Measurements from ENCODE around the gene WWC2. TPM values are rescaled to one million over a fixed set of nuclear protein-coding genes. Genes with fewer than 3 reads are reported as not detected.

Gene WWC2
- total RNA-seq, 2 donors from 2014 or later: 24.8 to 25.8 TPM

DNA sequence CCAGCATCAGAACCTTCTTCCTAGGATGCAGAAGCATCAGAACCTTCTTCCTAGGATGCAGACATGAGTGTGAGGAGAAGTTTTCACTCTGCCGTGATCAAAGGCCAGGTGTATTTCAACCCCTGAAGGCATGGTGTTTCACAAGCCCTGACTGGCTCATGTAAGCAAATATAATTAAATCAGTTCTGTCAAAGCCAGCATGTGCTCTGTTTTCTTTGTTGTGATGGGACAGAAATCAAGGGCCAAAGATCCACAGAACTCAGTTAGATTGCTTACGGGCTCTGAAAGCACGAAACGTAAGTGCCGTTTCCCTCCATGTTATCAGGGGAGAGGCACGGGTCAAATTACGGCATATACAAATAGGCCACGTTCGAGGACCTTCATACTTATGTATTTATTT lies 255.2 kb downstream of the WWC2 start:
- intact Hi-C loops (cut with DNase I): no loop called here
- DNase-seq (ENCODE audit: low spot score): no peak

DNA sequence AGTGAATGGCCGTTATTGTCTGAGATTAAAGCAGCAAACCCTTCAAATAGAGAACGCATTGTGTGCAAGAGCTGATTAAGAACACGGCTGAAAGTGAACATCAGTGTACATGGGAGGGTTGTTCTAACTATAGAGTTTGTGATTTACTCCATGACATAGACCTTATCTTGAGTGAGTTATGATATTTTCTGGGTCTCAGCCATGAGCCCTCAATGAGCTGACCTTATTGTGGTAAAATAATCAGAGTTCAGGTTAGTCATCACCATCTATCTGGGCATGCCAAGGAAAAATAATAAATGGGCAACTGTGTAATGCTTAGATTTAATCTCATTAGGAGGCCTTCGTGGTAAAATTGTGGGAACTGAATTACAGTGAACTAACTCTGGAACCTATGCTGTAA lies 256.3 kb downstream of the WWC2 start:
- intact Hi-C loops (cut with DNase I): no loop called here
- DNase-seq (ENCODE audit: low spot score): no peak

DNA sequence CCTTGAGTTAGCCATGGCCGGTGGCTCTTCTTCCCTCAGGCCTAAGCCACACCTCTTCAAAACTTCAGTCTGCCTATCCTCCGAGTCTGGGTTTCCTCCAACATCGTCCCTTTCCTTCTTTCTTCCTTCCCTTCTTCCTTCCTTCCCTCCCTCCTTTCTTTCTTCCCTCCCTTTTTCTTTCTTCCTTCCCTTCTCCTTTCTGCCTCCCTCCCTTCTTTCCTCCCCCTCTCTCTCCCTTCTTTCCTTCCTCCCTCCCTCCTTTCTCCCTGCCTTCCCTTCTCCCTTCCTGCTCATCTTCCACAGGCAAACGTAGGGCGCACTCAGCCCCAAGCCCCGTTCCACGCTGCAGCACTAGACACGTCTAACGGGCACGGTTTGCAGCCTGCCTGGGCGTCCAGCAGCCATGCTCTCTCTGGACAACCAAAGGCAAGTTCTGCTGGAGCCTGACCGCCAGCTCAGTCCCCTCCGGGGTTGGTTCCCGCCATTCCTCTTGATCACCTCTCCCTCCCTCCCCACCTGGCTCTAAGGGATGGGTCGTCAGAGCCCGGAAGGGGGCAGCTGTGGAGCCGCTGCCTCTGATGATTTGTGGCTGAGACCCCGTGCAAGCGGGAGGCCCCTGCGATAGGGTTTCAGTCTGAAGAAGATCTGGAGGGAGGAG lies 257.2 kb downstream of the WWC2 start:
- peak; percentile 76 for DNase-seq (ENCODE audit: low spot score)
- intact Hi-C loops (cut with DNase I): no loop called here

DNA sequence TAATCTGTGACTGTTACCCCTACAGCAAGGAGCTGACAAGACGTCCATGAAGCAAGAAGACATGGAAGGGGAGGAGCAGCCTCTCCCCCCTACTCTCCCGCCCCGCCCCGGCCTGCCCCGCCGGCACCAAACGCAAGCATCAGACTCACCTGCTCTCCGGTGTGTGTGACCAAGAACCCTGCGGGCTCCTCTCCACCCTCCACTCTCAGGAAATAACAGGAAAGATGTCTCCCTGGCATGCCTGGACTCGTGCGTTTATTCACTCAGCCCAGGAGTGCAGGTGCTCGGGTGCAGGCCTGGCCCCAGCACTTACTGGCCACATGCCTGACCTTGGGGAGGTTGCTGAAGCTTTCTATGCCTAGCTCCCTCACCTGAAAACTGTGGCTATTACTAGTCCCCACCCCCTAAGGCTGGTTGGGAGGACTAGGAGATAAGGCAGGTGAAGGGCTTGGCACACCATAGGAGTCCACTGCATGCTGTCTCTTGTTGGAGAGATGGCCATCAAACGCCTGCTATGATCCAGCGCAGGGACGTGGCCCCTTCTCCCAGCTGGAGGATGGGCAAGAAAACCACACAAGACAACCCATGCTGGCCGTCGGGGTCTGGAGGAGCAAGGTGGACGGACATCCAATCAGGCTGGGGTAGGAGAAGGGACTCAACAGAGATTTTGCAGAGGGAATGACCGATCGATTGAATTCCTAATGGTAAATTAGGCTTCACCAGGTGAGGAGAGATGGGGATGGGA lies 258.0 kb downstream of the WWC2 start:
- DNase-seq (ENCODE audit: low spot score): peak; percentile 61
- intact Hi-C loops (cut with DNase I): no loop called here

DNA sequence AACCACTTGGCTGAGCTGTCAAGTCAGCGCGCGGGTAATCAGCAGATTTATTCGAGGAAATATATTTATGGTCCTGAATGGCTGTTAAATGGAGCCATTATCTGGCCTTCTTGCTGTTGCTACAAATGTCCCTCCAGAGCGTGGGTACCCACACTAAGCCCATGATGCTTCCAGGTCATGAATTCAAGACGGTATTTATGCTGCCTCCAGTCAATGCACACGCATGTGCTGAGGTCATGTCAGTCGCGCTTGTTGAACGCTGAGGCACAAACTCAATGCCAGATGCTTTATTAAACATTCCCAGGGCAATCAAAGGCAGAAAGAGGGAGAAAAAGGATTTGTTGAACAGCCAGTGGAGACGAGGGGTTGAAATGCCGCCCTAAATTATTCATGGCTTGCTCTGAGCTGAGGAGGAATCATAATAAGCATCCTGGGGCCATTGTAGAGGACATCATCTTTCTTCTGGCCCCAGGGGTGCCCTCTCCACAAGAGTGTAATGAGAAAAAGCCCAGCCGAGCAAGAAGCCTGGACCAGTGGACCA lies 259.2 kb downstream of the WWC2 start:
- intact Hi-C loops (cut with DNase I): no loop called here

DNA sequence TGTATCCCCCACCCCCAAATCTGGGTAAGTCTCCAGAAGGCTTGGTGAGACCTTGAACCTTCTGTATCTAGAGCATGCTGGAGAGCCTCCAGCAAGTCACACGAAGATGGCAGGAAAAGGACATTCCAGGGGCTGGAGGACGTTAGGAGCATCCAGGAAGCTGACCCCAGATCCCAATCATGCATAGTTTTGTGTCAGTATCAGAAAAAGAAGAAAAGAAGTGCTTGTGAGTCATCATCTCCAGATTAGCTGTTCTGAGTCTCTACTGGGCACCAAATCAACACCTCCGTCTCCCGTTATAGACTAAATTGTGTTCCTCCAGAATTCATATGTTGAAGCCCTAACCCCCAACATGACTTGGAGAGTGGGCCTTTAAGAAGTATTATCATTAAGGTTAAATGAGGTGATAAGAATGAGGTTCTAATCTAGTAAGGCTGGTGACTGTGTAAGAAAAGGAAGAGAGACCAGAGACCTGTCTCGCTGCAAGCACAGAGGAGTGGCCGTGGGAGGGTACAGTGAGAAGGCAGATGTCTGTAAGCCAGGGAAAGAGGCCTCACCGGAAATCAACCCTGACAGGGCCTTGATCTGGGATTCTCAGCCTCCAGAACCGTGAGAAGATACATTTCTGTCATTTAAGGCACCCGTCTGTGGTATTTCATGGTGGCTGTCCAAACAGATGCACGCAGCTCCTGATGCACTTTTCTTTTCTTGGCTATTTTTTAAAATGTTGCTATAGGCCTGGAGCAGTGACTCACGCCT lies 261.3 kb downstream of the WWC2 start:
- intact Hi-C loops (cut with DNase I): no loop called here
- DNase-seq (ENCODE audit: low spot score): peak; percentile 20

More for the DNA sequence above, 259.2 kb downstream of the WWC2 start:
- DNase-seq (ENCODE audit: low spot score): no peak

DNA sequence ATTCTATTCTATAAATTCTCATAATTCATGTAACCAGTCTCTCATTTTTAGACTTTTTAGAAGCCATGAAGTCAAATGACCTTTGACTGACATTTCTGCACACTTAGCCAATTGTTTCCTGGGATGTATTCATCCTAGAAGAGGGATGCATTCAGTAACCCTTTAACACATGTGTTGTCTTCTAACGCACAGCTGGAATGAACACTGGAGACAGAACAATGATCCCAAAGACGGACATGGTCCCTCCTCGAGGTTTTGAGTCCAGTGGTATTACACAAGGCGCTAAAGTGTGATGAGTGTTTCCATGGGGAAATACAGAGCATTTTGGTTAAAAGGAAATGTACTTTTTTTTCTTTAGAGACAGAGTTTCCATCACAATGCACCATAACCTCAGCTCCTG lies 263.0 kb downstream of the WWC2 start:
- intact Hi-C loops (cut with DNase I): no loop called here

DNA sequence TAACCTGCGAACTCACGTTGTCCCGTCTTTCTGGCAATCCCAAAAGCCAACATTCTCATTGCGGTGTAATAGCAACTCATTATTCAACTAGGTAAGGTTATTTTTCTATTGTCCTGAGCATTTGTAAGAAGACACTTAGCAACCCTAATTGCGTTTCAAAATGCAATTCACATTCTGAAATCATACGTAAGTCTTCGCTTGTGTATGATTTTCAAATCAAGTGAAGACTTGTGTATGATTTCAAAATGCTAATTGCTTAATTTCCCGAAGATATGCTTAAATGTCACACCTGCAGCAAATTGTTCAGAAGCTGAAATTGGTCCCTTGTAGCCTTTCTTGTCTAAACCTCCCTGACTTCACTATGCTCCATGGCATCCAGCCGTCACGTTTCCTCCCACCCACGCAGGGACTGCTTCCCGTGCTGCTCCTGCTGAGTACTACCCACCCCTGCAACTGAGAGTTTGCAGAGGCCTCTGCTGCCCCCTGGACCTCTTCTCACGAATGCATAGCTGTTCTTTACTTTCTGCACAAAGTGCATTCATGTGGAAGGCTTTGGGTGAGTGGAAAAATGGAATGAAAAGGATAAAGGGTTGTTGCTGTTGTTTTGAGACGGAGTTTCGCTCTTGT lies 264.0 kb downstream of the WWC2 start:
- intact Hi-C loops (cut with DNase I): no loop called here
- peak; percentile 32 for DNase-seq (ENCODE audit: low spot score)

More for the DNA sequence above, 263.0 kb downstream of the WWC2 start:
- no peak for DNase-seq (ENCODE audit: low spot score)

DNA sequence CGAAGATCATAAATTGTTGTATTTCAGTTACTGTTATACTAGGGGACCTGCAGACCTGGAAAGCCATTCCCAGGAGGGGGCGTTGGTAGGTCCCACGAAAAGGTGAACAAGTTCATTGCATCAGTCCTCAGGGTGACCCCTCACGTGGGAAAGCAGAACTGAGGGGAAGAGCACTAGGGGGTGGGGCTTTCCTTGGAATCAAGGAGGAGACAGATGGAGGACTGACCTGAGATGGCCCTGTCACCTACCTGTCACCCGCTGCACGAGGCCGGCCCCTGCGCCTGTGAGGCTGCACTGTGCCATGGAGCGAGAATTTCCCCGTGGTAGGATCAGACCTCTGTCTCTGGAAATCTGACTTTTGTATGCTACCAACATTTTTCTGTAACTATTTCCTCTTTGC lies 265.0 kb downstream of the WWC2 start:
- peak; percentile 61 for DNase-seq (ENCODE audit: low spot score)
- intact Hi-C loops (cut with DNase I): no loop called here

DNA sequence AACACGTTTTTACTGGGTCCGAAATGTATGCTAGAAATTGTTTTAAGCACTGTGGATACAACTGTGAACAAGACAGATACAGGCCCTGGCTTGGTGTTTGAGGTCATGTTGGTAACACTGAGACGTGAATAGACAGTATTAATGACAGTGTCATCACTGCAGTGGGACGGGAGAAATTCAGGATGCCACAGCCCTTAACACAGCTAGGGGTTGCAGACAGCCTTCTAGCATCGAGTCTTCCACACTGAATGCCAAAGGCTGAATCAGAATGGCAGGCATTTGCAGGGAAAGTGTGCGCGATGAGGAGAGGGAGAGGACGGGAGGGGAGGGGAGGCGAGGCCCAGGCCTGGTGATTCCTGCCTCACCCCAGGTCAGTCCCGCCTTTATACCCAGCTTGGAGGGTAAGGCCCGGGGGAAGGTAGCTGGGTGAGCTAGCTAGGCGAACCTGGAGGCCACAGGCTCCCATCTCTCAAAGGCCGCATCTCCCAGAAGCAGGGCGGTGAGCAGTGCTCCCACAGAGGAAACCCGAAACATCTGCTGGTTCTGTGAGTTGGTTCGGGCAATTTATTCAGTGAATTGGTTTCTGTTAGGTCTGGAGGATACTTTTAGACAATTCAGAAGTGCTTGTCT lies 267.3 kb downstream of the WWC2 start:
- DNase-seq (ENCODE audit: low spot score): peak; percentile 14

DNA sequence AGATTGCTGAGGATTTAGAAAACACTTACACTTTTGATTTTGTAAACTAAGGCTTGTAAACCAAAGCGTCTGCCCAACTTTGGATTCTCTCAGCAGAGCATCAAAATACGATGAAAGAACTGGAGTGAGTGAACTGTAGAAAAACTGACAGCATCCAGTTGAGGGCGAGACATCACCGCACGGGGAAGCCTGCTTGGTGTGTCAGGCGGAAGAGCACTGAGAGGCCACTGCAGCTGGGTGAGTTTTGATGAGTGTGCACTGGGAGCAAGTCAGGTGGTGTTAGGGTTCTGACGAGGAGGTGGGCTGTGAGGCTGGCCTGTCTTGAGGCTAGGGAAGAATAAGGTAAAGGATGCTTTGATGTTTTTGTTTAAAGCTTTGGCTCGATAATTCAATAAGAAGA lies 270.0 kb downstream of the WWC2 start:
- peak; percentile 34 for DNase-seq (ENCODE audit: low spot score)

More for the DNA sequence above, 267.3 kb downstream of the WWC2 start:
- intact Hi-C loops (cut with DNase I): no loop called here

More for the DNA sequence above, 270.0 kb downstream of the WWC2 start:
- intact Hi-C loops (cut with DNase I): no loop called here

Other genes with a start within 250 kb of the WWC2 start
- 10 to 100 TPM; 62.5 to 68.8 TPM for gene DCTD, start 181.9 kb upstream of the WWC2 start, total RNA-seq
- gene CLDN22, start 221.0 kb downstream of the WWC2 start, total RNA-seq: not detected
- not detected for gene CLDN24, start 223.2 kb downstream of the WWC2 start, total RNA-seq